ENCODE results near the gene PIEZO1. TPM values are rescaled to one million over a fixed set of nuclear protein-coding genes. Genes with fewer than 3 reads are reported as not detected.

PIEZO1 gene
- total and polyA plus RNA-seq, 9 of the 15 experiments (the other 6 are each of a cell fraction or from before 2014, with no cell fraction given), result 3.6 to 432 (median 131) TPM

DNA sequence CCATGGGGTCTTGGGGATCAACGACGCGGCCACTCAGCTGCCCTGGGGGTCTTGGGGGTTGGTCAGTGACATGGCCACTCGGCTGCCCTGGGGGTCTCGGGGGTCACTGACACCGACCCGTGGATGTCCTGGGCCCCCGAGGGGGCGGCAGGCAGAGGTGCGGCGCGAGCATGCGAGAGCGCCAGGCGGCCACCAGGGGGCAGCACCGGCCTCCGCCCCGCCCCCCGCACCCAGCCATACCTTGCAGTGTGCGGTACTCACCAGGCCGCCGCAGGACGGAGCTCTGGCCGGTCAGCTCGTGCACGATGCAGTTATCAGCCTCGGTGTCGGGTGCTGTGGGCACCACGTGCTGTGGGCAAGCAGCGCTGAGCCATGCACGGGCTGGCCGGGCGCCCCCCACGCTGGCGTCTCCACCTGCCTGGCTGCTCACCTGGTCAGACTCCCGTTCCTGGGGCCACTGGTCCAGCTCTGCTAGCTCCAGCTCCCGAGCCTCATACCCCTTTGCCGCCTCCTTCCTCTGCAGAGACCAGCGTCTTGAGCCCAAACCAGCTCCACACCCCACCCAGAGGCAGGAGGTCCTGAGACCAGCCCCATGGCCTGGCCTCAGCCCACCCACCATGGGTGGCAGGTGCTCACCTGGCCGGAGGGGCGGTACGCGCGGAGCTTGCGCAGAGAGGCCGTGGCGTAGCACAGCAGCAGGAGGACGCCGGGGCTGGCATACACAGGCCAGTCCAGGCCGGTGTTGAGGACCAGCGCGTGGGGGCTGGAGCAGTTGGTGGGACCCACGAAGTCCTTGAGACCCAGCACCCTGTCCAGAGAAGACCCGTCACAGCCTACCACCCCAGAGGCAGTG, 47.5 kb downstream of the PIEZO1 start (continued):
- TF ChIP-seq, protein P1, sequence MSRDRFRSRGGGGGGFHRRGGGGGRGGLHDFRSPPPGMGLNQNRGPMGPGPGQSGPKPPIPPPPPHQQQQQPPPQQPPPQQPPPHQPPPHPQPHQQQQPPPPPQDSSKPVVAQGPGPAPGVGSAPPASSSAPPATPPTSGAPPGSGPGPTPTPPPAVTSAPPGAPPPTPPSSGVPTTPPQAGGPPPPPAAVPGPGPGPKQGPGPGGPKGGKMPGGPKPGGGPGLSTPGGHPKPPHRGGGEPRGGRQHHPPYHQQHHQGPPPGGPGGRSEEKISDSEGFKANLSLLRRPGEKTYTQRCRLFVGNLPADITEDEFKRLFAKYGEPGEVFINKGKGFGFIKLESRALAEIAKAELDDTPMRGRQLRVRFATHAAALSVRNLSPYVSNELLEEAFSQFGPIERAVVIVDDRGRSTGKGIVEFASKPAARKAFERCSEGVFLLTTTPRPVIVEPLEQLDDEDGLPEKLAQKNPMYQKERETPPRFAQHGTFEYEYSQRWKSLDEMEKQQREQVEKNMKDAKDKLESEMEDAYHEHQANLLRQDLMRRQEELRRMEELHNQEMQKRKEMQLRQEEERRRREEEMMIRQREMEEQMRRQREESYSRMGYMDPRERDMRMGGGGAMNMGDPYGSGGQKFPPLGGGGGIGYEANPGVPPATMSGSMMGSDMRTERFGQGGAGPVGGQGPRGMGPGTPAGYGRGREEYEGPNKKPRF (IDR thresholded peaks at IDR 0.05; ENCODE audit: low read depth, low read length), result no peak
- peak; percentile 96 for TF ChIP-seq L3MBTL2 (IDR thresholded peaks at IDR 0.05)
- TF ChIP-seq ZNF384 (IDR thresholded peaks at IDR 0.05; ENCODE audit: low read depth, low read length), result peak; percentile 43; the same call in 1 of the 2 replicates
- peak; percentile 81 for TF ChIP-seq GABPB1 (CRISPR knock-in tag; IDR thresholded peaks at IDR 0.05)
- TF ChIP-seq YBX1 (IDR thresholded peaks at IDR 0.05), result no peak
- TF ChIP-seq TSC22D4 (tag; IDR thresholded peaks at IDR 0.05), result no peak
- peak in 1 of 2 experiments; percentile 54; a peak in 1 of 4 replicates for TF ChIP-seq SRF (CRISPR knock-in tag; IDR thresholded peaks at IDR 0.05)
- TF ChIP-seq ZNF274 (IDR thresholded peaks at IDR 0.05; ENCODE audit: borderline replicate concordance, low read depth, low read length), result no peak
- no peak for TF ChIP-seq BCLAF1 (IDR thresholded peaks at IDR 0.05; ENCODE audit: borderline replicate concordance in 1 of 2, control insufficient read depth in 1 of 2, low read depth in 2 of 2, low read length in 1 of 2)
- no peak for TF ChIP-seq IRF2 (CRISPR knock-in tag; IDR thresholded peaks at IDR 0.05)
- no peak for TF ChIP-seq ZBTB2 (IDR thresholded peaks at IDR 0.05)
- peak; percentile 60 for TF ChIP-seq HCFC1 (IDR thresholded peaks at IDR 0.05; ENCODE audit: low read depth, low read length)
- no peak for TF ChIP-seq PATZ1 (CRISPR knock-in tag; IDR thresholded peaks at IDR 0.05; ENCODE audit: borderline replicate concordance)
- no peak for TF ChIP-seq TCF15 (CRISPR knock-in tag; IDR thresholded peaks at IDR 0.05)
- TF ChIP-seq ZNF174 (CRISPR knock-in tag; IDR thresholded peaks at IDR 0.05), result no peak
- no peak for TF ChIP-seq ETV1 (tag; conservative IDR thresholded peaks at IDR 0.05; ENCODE audit: low read depth)
